ENCODE measurements around the gene RAB36. TPM values are rescaled to one million over a fixed set of nuclear protein-coding genes. Genes with fewer than 3 reads are reported as not detected.
A peak's percentile ranks its signal among the peaks of the same experiment; 100 is the strongest.

RAB36 gene
- total and polyA plus RNA-seq, 5 experiments from 2014 or later: 0.66 to 2.0 (median 1.1) TPM

- Mint-ChIP-seq H3K4me1 (peaks cover 0 to 6% (median 0%) of the 10 kb centered on the region in 4 donors), H3K4me3 (no peak overlapping the region), H3K9me3 (no peaks in the 10 kb centered on the region), H3K27me3 (no peaks in the 10 kb centered on the region), H3K36me3 (no peaks in the 10 kb centered on the region), H3K27ac (no peak overlapping the region)
- ATAC-seq: no peak
- POLR2A ChIA-PET: interaction anchor here (0.6 kb wide), 2 partner anchors 682 to 1304 kb away, joined by 3 to 6 read pairs; no protein-coding TSS in a partner anchor
- DNase-seq: no peak
Measured at GRCh38 chr22:23163665-23164064, 18.4 kb downstream of the RAB36 start.

DNA sequence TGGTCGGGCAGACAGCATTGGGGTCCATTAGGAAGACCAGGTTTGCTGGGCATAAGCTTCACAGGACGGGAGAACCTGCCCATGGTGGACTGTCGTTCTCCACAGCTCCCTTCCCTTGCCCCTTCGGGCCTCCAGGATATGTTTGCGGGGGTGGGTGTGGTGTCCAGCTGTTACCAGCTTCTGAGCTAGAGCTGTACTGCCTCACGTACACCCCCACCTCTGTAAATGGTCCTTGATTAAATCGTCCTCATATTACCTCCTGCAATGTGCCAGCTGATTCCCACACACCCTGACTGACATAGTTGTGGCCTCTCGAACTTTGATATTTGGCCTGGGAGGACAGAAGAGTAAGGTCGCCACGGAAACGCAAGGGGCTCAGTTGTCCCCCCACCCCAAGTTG lies 18.8 kb downstream of the RAB36 start:
- H3K27ac Mint-ChIP-seq: no peak overlapping the region
- no peaks in the 10 kb centered on the region for H3K9me3 Mint-ChIP-seq
- DNase-seq: no peak
- no peaks in the 10 kb centered on the region for H3K36me3 Mint-ChIP-seq
- peaks cover 0 to 6% (median 0%) of the 10 kb centered on the region in 4 donors for H3K4me1 Mint-ChIP-seq
- no peak overlapping the region for H3K4me3 Mint-ChIP-seq
- POLR2A ChIA-PET: interaction anchor here (0.6 kb wide), 2 partner anchors 682 to 1305 kb away, joined by 3 to 6 read pairs; no protein-coding TSS in a partner anchor
- no peaks in the 10 kb centered on the region for H3K27me3 Mint-ChIP-seq
- ATAC-seq: no peak

DNA sequence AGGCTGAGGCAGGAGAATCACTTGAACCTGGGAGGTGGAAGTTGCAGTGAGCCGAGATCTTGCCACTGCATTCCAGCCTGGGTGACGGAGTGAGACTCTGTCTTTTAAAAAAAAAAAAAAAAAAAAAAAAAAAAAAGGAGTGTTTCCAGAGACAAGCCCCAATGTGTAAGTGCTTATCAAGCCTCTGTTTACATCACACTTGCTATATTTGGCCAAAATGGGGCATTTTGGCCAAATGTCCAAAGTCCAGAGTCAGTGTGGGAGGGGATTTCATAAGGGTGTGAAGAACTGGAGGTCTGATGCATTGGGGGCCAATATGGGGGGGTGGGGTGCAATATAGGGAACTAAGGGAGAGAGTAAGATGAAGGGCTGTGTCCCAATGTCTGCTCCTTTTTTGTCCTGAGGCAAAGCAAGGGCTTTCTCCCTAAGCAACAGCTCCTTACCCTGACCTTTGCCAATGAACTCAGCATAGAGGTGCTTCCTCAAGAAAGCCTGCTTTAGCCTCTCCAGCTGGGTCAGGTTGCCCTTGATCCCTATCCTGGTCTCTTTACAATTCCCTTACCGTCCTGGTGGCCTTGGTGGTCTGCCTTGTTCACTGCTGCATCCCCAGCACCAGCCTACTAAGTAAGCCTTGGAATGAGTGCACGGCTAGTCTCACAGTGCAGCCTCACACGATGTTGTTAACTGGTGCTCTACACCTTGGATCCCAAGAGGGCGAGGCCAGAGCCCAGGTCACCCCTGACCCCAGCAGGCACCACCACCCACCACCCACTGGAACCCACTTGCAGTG lies 21.0 kb downstream of the RAB36 start:
- H3K4me3 Mint-ChIP-seq: no peak overlapping the region
- ATAC-seq: no peak
- H3K4me1 Mint-ChIP-seq: peaks cover 0 to 6% (median 0%) of the 10 kb centered on the region in 4 donors
- H3K9me3 Mint-ChIP-seq: no peaks in the 10 kb centered on the region
- DNase-seq: no peak
- peak overlapping the region in 3 of 10 donors; percentile 12 to 40 (median 17) for H3K27ac Mint-ChIP-seq
- no peaks in the 10 kb centered on the region for H3K27me3 Mint-ChIP-seq
- H3K36me3 Mint-ChIP-seq: no peaks in the 10 kb centered on the region
- POLR2A ChIA-PET: no interaction called here

GRCh38 chr22:23166841-23167616 lies 21.8 kb downstream of the RAB36 start:
- H3K4me1 Mint-ChIP-seq: peaks cover 0 to 6% (median 0%) of the 10 kb centered on the region in 4 donors
- POLR2A ChIA-PET: interaction anchor here (0.6 kb wide), 1 partner anchor 23 kb away, joined by 3 read pairs; no protein-coding TSS in a partner anchor
- ATAC-seq (no peak), DNase-seq (no peak)
- peak overlapping the region in 1 of 10 donors; percentile 12 for H3K27ac Mint-ChIP-seq
- H3K27me3 Mint-ChIP-seq: no peaks in the 10 kb centered on the region
- no peaks in the 10 kb centered on the region for H3K9me3 Mint-ChIP-seq
- no peak overlapping the region for H3K4me3 Mint-ChIP-seq
- no peaks in the 10 kb centered on the region for H3K36me3 Mint-ChIP-seq

DNA sequence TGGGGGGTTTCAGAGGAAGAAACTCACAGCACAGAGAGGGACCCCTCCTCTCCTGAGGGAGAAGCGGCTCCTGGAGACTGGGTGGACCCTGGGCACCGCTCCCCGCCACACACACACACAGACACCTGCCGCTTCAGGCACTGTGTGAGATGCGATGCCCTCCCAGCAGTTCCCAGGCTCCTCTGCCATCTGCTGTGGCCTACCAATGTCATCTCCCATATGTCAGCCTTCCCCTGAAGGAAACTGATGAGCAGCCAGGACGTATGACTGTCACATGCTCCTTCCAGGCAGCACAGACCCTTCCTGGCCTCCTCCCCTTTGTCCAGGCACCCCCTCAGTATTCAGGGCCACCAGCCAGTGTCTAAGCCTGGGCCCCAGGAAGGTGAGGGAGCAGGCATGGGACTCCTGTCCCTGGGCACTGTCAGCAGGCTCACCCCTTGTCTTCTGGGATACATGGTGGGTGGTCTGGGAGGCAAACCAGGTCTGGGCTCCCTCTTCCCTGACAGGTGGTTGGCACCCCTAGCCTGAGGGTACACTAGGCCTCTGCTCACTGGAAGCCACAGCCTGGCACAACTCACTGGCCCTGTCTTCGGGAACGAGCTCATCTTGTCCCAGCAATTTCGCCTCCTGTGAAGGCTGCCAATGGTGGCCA lies 23.2 kb downstream of the RAB36 start:
- ATAC-seq: no peak
- H3K27me3 Mint-ChIP-seq: no peaks in the 10 kb centered on the region
- no peak overlapping the region for H3K4me3 Mint-ChIP-seq
- peaks cover 0 to 3% (median 0%) of the 10 kb centered on the region in 4 donors for H3K4me1 Mint-ChIP-seq
- no peaks in the 10 kb centered on the region for H3K9me3 Mint-ChIP-seq
- H3K27ac Mint-ChIP-seq: no peak overlapping the region
- no peak for DNase-seq
- no peaks in the 10 kb centered on the region for H3K36me3 Mint-ChIP-seq
- POLR2A ChIA-PET: interaction anchor here (0.9 kb wide), 1 partner anchor 33 kb away, joined by 3 read pairs; no protein-coding TSS in a partner anchor

- H3K9me3 Mint-ChIP-seq: no peaks in the 10 kb centered on the region
Measured at GRCh38 chr22:23169043-23169406, 23.7 kb downstream of the RAB36 start.

GRCh38 chr22:23175817-23176644 lies 30.8 kb downstream of the RAB36 start:
- no peak for ATAC-seq
- H3K27ac Mint-ChIP-seq: peak overlapping the region in 8 of 10 donors; percentile 18 to 83 (median 68)
- peak overlapping the region in 2 of 10 donors; percentile 19 to 57 for H3K4me3 Mint-ChIP-seq
- peaks cover 0 to 15% (median 0%) of the 10 kb centered on the region in 9 donors for H3K9me3 Mint-ChIP-seq
- no peaks in the 10 kb centered on the region for H3K27me3 Mint-ChIP-seq
- peaks cover 18 to 43% (median 30%) of the 10 kb centered on the region in 4 donors for H3K4me1 Mint-ChIP-seq
- H3K36me3 Mint-ChIP-seq: no peaks in the 10 kb centered on the region
- POLR2A ChIA-PET: interaction anchor here (1.4 kb wide), 1 partner anchor 106 kb away, joined by 5 read pairs; no protein-coding TSS in a partner anchor
- no peak for DNase-seq

More at GRCh38 chr22:23169043-23169406, 23.7 kb downstream of the RAB36 start:
- Mint-ChIP-seq H3K27ac (peak overlapping the region in 3 of 10 donors; percentile 48 to 71 (median 57)), H3K36me3 (no peaks in the 10 kb centered on the region), H3K27me3 (no peaks in the 10 kb centered on the region), H3K4me1 (peaks cover 2 to 5% (median 4%) of the 10 kb centered on the region in 4 donors), H3K4me3 (no peak overlapping the region)
- DNase-seq: no peak
- POLR2A ChIA-PET: interaction anchor here (0.9 kb wide), 1 partner anchor 33 kb away, joined by 3 read pairs; no protein-coding TSS in a partner anchor
- ATAC-seq: no peak

- Mint-ChIP-seq H3K36me3 (no peaks in the 10 kb centered on the region), H3K27me3 (no peaks in the 10 kb centered on the region), H3K4me3 (peak overlapping the region in 2 of 10 donors; percentile 3 to 57), H3K9me3 (peaks cover 0 to 15% (median 0%) of the 10 kb centered on the region in 9 donors), H3K4me1 (peaks cover 18 to 43% (median 30%) of the 10 kb centered on the region in 4 donors), H3K27ac (peak overlapping the region in 5 of 10 donors; percentile 58 to 83 (median 63))
- ATAC-seq (no peak), DNase-seq (no peak)
- POLR2A ChIA-PET: interaction anchor here (1.4 kb wide), 1 partner anchor 105 kb away, joined by 5 read pairs; no protein-coding TSS in a partner anchor
Measured at GRCh38 chr22:23176645-23177027, 31.4 kb downstream of the RAB36 start.

- no peak for ATAC-seq
- Mint-ChIP-seq H3K9me3 (peaks cover 0 to 15% (median 0%) of the 10 kb centered on the region in 9 donors), H3K4me3 (peak overlapping the region in 1 of 10 donors; percentile 39), H3K27ac (peak overlapping the region in 3 of 10 donors; percentile 27 to 79 (median 45)), H3K36me3 (no peaks in the 10 kb centered on the region), H3K4me1 (peaks cover 22 to 49% (median 35%) of the 10 kb centered on the region in 4 donors), H3K27me3 (no peaks in the 10 kb centered on the region)
- POLR2A ChIA-PET: interaction anchor here (1.4 kb wide), 1 partner anchor 105 kb away, joined by 5 read pairs; no protein-coding TSS in a partner anchor
- no peak for DNase-seq
Measured at GRCh38 chr22:23177197-23177596, 31.9 kb downstream of the RAB36 start.

DNA sequence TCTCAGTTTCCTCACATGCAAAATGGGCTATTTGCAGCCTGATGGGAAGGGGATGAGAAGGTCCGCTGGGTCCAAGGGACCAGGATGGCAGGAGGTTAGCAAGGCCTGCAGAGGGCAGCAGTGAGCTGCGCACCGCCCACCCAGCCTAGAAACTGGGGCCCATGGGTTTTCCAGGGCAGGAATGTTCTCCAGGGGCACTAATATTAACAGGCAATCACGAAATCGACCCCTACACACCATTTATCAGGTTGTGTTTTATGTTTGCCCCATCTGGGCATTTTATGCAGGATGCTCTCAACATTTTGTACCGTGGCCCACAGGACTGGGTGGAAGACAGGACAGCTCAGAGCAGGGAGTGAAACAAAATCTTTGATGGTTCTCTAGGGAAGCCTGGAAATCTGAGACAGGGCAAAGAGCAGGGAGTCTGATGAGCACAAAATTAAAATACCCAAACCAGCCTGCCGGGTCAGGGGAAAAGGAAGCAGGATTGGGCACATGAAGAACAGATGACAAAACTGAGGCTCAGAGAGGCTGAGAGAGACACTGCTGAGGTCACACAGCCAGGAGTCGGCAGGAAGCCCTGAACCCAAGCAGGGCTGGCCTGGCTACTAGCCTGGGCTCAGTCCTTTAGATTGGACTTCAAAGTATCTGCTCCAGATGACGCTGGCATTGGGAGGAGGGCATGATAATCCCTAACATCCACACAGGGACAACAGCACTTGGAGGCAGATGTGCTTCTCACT lies 33.4 kb downstream of the RAB36 start:
- POLR2A ChIA-PET: interaction anchor here (0.9 to 3.9 kb wide), 7 partner anchors 34 to 114 kb away, joined by 3 to 29 read pairs (median 5); no protein-coding TSS in a partner anchor
- DNase-seq: peak; percentile 34 to 79 (median 62)
- Mint-ChIP-seq H3K9me3 (peaks cover 0 to 15% (median 0%) of the 10 kb centered on the region in 9 donors), H3K27ac (peak overlapping the region; percentile 57 to 93 (median 88)), H3K27me3 (no peaks in the 10 kb centered on the region), H3K4me1 (peaks cover 36 to 64% (median 49%) of the 10 kb centered on the region in 4 donors), H3K4me3 (peak overlapping the region; percentile 44 to 94 (median 82)), H3K36me3 (no peaks in the 10 kb centered on the region)
- ATAC-seq: peak; percentile 13 to 19

Measured in naive thymus-derived CD8-positive, alpha-beta T cell (primary cell).